SK-N-SH (cell line): ENCODE measurements around the gene TMIGD2. TPM values are rescaled to one million over a fixed set of nuclear protein-coding genes. Genes with fewer than 3 reads are reported as not detected.

Experiments used
- CTCF ChIA-PET: fragments of 300-600, 350-600 bp; formaldehyde crosslinking; extraction: SDS; loops from one replicate; lab custom pipeline; 2021; lab: Yijun Ruan, JAX
- POLR2A ChIA-PET: fragments of 350-600 bp; sonication (Branson Sonifier 250); formaldehyde crosslinking; extraction: SDS; loops from one replicate; lab custom pipeline; 2020; ENCODE audit warnings: antibody characterized with exemption, inconsistent platforms; lab: Yijun Ruan, JAX
- DNase-seq: peaks from one replicate; pipeline ENCODE4 v3.0.0; 2012
- H2AFZ ChIP-seq: fragments of 200-600 bp; sonication (generic); 2 replicates; pipeline ENCODE4 v1.8.1; 2016; ENCODE audit warnings: antibody characterized with exemption, mild to moderate bottlenecking, low read depth
- H3F3A ChIP-seq: fragments of 200-600 bp; sonication (generic); replicated peaks from 2 replicates; pipeline ENCODE3; 2016; ENCODE audit warnings: antibody characterized with exemption, mild to moderate bottlenecking; ENCODE audit not compliant: insufficient read depth
- H3K27ac ChIP-seq, 2 experiments: fragments of 200-500 bp in 1 of 2; fragments of 200-600 bp in 1 of 2; sonication (Bioruptor generic) in 1 of 2; sonication (generic), shearing (Covaris generic) in 1 of 2; 2 replicates each; pipeline versions ENCODE4 v1.5.1 to v1.6.1; 2014 to 2016; ENCODE audit warnings: low read depth in 2 of 2, inconsistent platforms in 1 of 2, low read length in 1 of 2, mild to moderate bottlenecking in 1 of 2, mixed read lengths in 1 of 2
- H3K27me3 ChIP-seq: fragments of 200-600 bp; sonication (generic), shearing (Covaris generic); 2 replicates; pipeline ENCODE4 v1.6.1; 2016; ENCODE audit warnings: mixed run types; ENCODE audit not compliant: insufficient read depth
- H3K36me3 ChIP-seq, 2 experiments: fragments of 200-500 bp in 1 of 2; fragments of 200-600 bp in 1 of 2; sonication (Bioruptor generic) in 1 of 2; sonication (generic) in 1 of 2; replicated peaks in 1 of 2; 2 replicates each; pipeline versions ENCODE3 to v1.5.1; 2014 to 2016; ENCODE audit warnings: low read length in 1 of 2, mild to moderate bottlenecking in 1 of 2; ENCODE audit not compliant: insufficient read depth in 2 of 2, control insufficient read depth in 1 of 2
- H3K4me1 ChIP-seq, 2 experiments: fragments of 200-500 bp in 1 of 2; fragments of 200-600 bp in 1 of 2; sonication (Bioruptor generic) in 1 of 2; sonication (generic), shearing (Covaris generic) in 1 of 2; 2 replicates each; pipeline versions ENCODE4 v1.5.1 to v1.6.1; 2014 to 2016; ENCODE audit warnings: low read depth in 1 of 2, low read length in 1 of 2, mixed run types in 1 of 2; ENCODE audit not compliant: insufficient read depth in 2 of 2, control insufficient read depth in 1 of 2
- H3K4me2 ChIP-seq: fragments of 200-600 bp; sonication (generic), shearing (Covaris generic); 2 replicates; pipeline ENCODE4 v1.6.1; 2017; ENCODE audit warnings: mixed run types
- H3K4me3 ChIP-seq, 2 experiments: fragments of 200-500 bp in 1 of 2; fragments of 200-600 bp in 1 of 2; sonication (Bioruptor generic) in 1 of 2; sonication (generic), shearing (Covaris generic) in 1 of 2; 2 replicates each; pipeline versions ENCODE4 v1.5.1 to v1.8.1; 2014 to 2016; ENCODE audit warnings: low read depth in 2 of 2, inconsistent platforms in 1 of 2, low read length in 1 of 2, mild to moderate bottlenecking in 1 of 2, mixed read lengths in 1 of 2, moderate library complexity in 1 of 2
- H3K79me2 ChIP-seq: fragments of 200-600 bp; sonication (generic); 2 replicates; pipeline ENCODE4 v1.8.1; 2017; ENCODE audit warnings: mild to moderate bottlenecking; ENCODE audit not compliant: insufficient read depth
- H3K9ac ChIP-seq: fragments of 200-600 bp; sonication (generic); 2 replicates; pipeline ENCODE4 v1.6.1; 2017; ENCODE audit warnings: mixed run types
- H3K9me2 ChIP-seq: fragments of 200-600 bp; sonication (generic); 2 replicates; pipeline ENCODE4 v1.6.1; 2017; ENCODE audit warnings: mixed run types
- H3K9me3 ChIP-seq: fragments of 200-600 bp; sonication (generic); 2 replicates; pipeline ENCODE4 v1.6.1; 2017; ENCODE audit warnings: mixed run types, mild to moderate bottlenecking, moderate library complexity
- H4K20me1 ChIP-seq: fragments of 200-600 bp; sonication (generic); 2 replicates; pipeline ENCODE4 v1.6.1; 2017; ENCODE audit warnings: mild to moderate bottlenecking, mixed run types; ENCODE audit not compliant: insufficient read depth
- ELF1 ChIP-seq: IDR thresholded peaks from 2 replicates; pipeline ENCODE4 v1.4.0; 2012
- FOSL2 ChIP-seq: IDR thresholded peaks from 2 replicates; pipeline ENCODE4 v1.4.0; 2012; ENCODE audit warnings: low read depth, mild to moderate bottlenecking, moderate library complexity, borderline replicate concordance
- GABPA ChIP-seq: IDR thresholded peaks from 2 replicates; pipeline ENCODE4 v1.4.0; 2012; ENCODE audit warnings: low read depth, mild to moderate bottlenecking
- GATA2 ChIP-seq: sonication (generic); formaldehyde crosslinking; IDR thresholded peaks from 2 replicates; pipeline ENCODE4 v1.5.0; 2020; ENCODE audit warnings: mild to moderate bottlenecking, missing genetic modification reagents
- IRF3 ChIP-seq: fragments of 150-350 bp; IDR thresholded peaks from 2 replicates; pipeline ENCODE4 v1.6.1; 2016; ENCODE audit warnings: mild to moderate bottlenecking, low read depth, low read length
- JUND ChIP-seq: IDR thresholded peaks from 2 replicates; pipeline ENCODE4 v1.4.0; 2012
- NFIC ChIP-seq: IDR thresholded peaks from 2 replicates; pipeline ENCODE4 v1.4.0; 2012; ENCODE audit warnings: borderline replicate concordance
- NRF1 ChIP-seq: IDR thresholded peaks from 2 replicates; pipeline ENCODE4 v1.6.1; 2012; ENCODE audit warnings: low read depth, mild to moderate bottlenecking, low read length
- PBX3 ChIP-seq: IDR thresholded peaks from 2 replicates; pipeline ENCODE4; 2012
- POLR2AphosphoS5 ChIP-seq: IDR thresholded peaks from 2 replicates; pipeline ENCODE4 v1.6.1; 2012; ENCODE audit warnings: low read depth, low read length
- RAD21 ChIP-seq: IDR thresholded peaks from 2 replicates; pipeline ENCODE4 v1.6.1; 2012; ENCODE audit warnings: mild to moderate bottlenecking, low read length
- REST ChIP-seq: IDR thresholded peaks from 2 replicates; pipeline ENCODE4 v1.6.1; 2012; ENCODE audit warnings: mild to moderate bottlenecking, low read depth, low read length, moderate library complexity
- RFX5 ChIP-seq: IDR thresholded peaks from 2 replicates; pipeline ENCODE4 v1.6.1; 2012; ENCODE audit warnings: mild to moderate bottlenecking, improper control_type of control experiment, low read length
- SMC3 ChIP-seq: IDR thresholded peaks from 2 replicates; pipeline ENCODE4 v1.6.1; 2012; ENCODE audit warnings: low read depth, low read length, improper control_type of control experiment
- TCF12 ChIP-seq: IDR thresholded peaks from 2 replicates; pipeline ENCODE4 v1.4.0; 2012
- TEAD4 ChIP-seq: IDR thresholded peaks from 2 replicates; pipeline ENCODE4 v1.4.0; 2012; ENCODE audit warnings: mild to moderate bottlenecking, borderline replicate concordance; ENCODE audit not compliant: insufficient read depth
- USF1 ChIP-seq: IDR thresholded peaks from 2 replicates; pipeline ENCODE4 v1.4.0; 2012; ENCODE audit warnings: low read depth, borderline replicate concordance
- WGBS: methylation state at CpG from one replicate; pipeline ENCODE4 v1.1.6; 2017; ENCODE audit warnings: low lambda C conversion rate; 5-methylcytosine and 5-hydroxymethylcytosine counted together
- polyA plus RNA-seq, 3 experiments: library from polyadenylated mRNA; depleted of rRNA; stranded (reverse); fragments of >200 nt; gene quantifications; 2 replicates each; pipeline ENCODE4 v1.2.3, GENCODE V29; 2012
- TF ChIP-seq, protein P1 (sequence below): IDR thresholded peaks from 2 replicates; pipeline ENCODE4 v1.4.0; 2012; ENCODE audit warnings: low read depth
- TF ChIP-seq, protein P2 (sequence below): fragments of 200-600 bp; sonication (generic); IDR thresholded peaks from 2 replicates; pipeline ENCODE4 v1.6.1; 2017; ENCODE audit warnings: antibody characterized with exemption, mild to moderate bottlenecking, moderate library complexity
- TF ChIP-seq, protein P3 (sequence below): IDR thresholded peaks from 2 replicates; pipeline ENCODE4 v1.4.0; 2012; ENCODE audit warnings: low read depth, borderline replicate concordance

Gene TMIGD2
- polyA plus RNA-seq, 1 of the 3 experiments (the other 2 are of a cell fraction), result not detected

DNA sequence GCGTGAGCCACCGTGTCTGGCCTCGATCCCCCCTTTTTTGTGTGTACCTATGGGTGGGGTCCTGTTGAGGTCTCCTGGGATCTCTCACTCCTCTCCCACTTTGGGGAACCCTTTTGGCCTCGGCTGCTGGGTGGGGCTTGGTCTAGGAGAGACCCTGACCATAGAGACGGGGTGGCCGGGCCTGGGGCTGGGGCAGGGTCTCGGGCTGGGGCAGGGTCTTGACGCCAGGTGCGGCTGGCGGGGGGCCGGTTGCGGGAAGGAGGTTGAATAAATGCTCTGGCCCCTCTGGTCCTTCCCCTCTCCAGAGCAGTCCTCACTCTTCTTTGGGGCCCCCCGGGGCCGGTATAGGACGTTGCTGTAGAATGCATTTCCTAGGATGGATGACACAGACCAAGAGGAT, 9.7 kb downstream of the TMIGD2 start:
- Histone ChIP-seq H2AFZ (no peak overlapping the region), H3K79me2 (no peaks in the 10 kb centered on the region), H3K9ac (no peak overlapping the region), H3K4me1 (peaks cover 0 to 17% of the 10 kb centered on the region in 2 experiments; a peak in 1 of 4 replicates), H3K27me3 (no peaks in the 10 kb centered on the region), H4K20me1 (no peaks in the 10 kb centered on the region), H3K9me2 (no peaks in the 10 kb centered on the region), H3K4me3 (no peak overlapping the region), H3F3A (no peaks in the 10 kb centered on the region), H3K27ac (no peak overlapping the region), H3K36me3 (no peaks in the 10 kb centered on the region), H3K9me3 (no peaks in the 10 kb centered on the region), H3K4me2 (no peak overlapping the region)
- ChIA-PET POLR2A (no interaction called here), CTCF (interaction anchor here (1.3 to 2.7 kb wide), 2 partner anchors 15 to 25 kb away, joined by 3 to 20 read pairs; no protein-coding TSS in a partner anchor)
- TF ChIP-seq REST, result no peak
- TF ChIP-seq GATA2 (CRISPR knock-in tag), result no peak
- TF ChIP-seq JUND, result no peak
- no peak for TF ChIP-seq GABPA
- no peak for TF ChIP-seq TEAD4
- no peak for TF ChIP-seq USF1
- TF ChIP-seq RAD21, result no peak
- TF ChIP-seq, protein P1, sequence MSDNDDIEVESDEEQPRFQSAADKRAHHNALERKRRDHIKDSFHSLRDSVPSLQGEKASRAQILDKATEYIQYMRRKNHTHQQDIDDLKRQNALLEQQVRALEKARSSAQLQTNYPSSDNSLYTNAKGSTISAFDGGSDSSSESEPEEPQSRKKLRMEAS, result no peak
- TF ChIP-seq, protein P2, sequence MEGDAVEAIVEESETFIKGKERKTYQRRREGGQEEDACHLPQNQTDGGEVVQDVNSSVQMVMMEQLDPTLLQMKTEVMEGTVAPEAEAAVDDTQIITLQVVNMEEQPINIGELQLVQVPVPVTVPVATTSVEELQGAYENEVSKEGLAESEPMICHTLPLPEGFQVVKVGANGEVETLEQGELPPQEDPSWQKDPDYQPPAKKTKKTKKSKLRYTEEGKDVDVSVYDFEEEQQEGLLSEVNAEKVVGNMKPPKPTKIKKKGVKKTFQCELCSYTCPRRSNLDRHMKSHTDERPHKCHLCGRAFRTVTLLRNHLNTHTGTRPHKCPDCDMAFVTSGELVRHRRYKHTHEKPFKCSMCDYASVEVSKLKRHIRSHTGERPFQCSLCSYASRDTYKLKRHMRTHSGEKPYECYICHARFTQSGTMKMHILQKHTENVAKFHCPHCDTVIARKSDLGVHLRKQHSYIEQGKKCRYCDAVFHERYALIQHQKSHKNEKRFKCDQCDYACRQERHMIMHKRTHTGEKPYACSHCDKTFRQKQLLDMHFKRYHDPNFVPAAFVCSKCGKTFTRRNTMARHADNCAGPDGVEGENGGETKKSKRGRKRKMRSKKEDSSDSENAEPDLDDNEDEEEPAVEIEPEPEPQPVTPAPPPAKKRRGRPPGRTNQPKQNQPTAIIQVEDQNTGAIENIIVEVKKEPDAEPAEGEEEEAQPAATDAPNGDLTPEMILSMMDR, result no peak
- TF ChIP-seq PBX3, result no peak
- no peak for TF ChIP-seq NRF1
- TF ChIP-seq, protein P3, sequence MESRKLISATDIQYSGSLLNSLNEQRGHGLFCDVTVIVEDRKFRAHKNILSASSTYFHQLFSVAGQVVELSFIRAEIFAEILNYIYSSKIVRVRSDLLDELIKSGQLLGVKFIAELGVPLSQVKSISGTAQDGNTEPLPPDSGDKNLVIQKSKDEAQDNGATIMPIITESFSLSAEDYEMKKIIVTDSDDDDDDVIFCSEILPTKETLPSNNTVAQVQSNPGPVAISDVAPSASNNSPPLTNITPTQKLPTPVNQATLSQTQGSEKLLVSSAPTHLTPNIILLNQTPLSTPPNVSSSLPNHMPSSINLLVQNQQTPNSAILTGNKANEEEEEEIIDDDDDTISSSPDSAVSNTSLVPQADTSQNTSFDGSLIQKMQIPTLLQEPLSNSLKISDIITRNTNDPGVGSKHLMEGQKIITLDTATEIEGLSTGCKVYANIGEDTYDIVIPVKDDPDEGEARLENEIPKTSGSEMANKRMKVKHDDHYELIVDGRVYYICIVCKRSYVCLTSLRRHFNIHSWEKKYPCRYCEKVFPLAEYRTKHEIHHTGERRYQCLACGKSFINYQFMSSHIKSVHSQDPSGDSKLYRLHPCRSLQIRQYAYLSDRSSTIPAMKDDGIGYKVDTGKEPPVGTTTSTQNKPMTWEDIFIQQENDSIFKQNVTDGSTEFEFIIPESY, result no peak
- no peak for TF ChIP-seq SMC3
- TF ChIP-seq ELF1, result no peak
- no peak for TF ChIP-seq NFIC
- TF ChIP-seq FOSL2, result no peak
- no peak for TF ChIP-seq IRF3
- no peak for TF ChIP-seq RFX5
- TF ChIP-seq TCF12, result no peak
- TF ChIP-seq POLR2AphosphoS5, result no peak
- WGBS, result 90% methylated on average over 12 of the region's 15 CpGs
- no peak for DNase-seq
